ENCODE measurements around the gene TMEM59L. TPM values are rescaled to one million over a fixed set of nuclear protein-coding genes. Genes with fewer than 3 reads are reported as not detected.

The TMEM59L gene
- total RNA-seq, 1 donor from 2014 or later, result 2.1 TPM

DNA sequence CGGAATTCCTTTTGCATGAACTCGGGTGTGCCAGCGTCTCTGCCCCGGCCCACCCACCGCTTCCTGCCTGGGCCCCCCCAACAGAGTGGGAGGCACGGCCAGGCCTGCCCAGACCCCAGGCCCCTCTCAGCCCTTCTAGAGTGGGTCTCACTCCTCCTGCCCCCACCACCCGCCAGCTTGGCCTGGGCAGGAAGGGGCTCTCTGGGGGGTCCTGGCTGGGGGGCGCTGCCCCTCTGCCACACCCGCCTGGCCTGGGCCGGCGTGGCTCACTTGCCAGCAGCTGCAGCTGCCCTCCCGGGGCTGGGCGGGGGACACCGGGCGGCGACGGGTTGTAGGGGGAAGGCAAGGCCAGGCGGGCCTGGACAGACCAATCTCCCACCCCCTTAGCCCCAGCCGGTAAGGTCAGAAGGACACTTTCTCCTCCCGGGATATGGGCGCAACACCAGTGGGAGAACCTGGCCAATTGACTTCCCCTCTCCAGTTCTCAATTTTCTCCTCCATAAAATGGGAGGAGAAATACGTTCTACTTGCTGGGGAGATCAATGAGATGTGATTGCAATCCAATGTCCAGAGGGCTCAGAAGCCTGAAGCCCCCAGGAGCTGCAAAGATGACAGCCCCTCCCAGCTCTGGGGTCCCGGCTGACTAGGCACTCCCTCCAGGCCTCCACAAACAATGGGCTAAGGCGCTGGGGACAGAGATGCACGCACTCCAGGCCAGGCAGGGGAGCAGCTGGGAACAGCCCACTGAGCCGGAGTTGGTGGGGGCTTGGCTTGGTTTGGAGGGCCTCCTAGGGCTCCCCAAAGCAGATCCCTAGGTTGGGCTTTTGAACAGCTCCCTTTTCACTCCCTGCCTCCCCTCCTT, 8.5 kb upstream of the TMEM59L start:
- Histone ChIP-seq H3K27me3 (ENCODE audit: control insufficient read depth in 3 of 3, insufficient read depth in 3 of 3, low read length in 3 of 3) (peaks cover 38 to 54% (median 53%) of the 10 kb centered on the region in 3 donors), H3K27ac (ENCODE audit: low read depth, low read length) (no peak overlapping the region), H3K9ac (ENCODE audit: low read depth in 1 of 3, low read length in 3 of 3) (no peak overlapping the region), H3K4me3 (ENCODE audit: low read length in 3 of 3) (no peak overlapping the region), H3K4me1 (ENCODE audit: control insufficient read depth in 3 of 3, insufficient read depth in 3 of 3, low read length in 3 of 3) (peaks cover 5 to 16% (median 7%) of the 10 kb centered on the region in 3 donors), H3K36me3 (ENCODE audit: control insufficient read depth in 3 of 3, insufficient read depth in 3 of 3, low read length in 3 of 3) (no peaks in the 10 kb centered on the region), H3K9me3 (ENCODE audit: control insufficient read depth in 3 of 3, low read length in 3 of 3) (no peaks in the 10 kb centered on the region)

DNA sequence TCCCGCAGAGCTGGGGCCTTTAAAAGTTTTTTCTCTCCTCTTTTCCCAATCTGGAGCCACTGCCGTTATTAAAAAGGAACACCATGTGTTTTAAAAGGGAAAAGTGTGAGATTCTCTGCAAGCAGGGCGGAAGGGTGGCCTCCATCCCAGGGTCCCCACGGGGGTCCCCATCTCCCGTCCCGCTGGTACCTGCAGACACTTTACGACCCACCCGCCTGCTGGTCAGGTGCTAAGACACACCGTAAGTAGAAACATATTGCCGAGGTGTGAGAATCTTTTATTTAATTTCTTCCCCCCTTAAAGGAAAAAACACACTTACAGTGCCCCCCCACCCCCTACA, 7.9 kb upstream of the TMEM59L start:
- peaks cover 42 to 54% (median 52%) of the 10 kb centered on the region in 3 donors for H3K27me3 ChIP-seq (ENCODE audit: control insufficient read depth in 3 of 3, insufficient read depth in 3 of 3, low read length in 3 of 3)
- no peak overlapping the region for H3K9ac ChIP-seq (ENCODE audit: low read depth in 1 of 3, low read length in 3 of 3)
- no peaks in the 10 kb centered on the region for H3K9me3 ChIP-seq (ENCODE audit: control insufficient read depth in 3 of 3, low read length in 3 of 3)
- peaks cover 5 to 16% (median 7%) of the 10 kb centered on the region in 3 donors for H3K4me1 ChIP-seq (ENCODE audit: control insufficient read depth in 3 of 3, insufficient read depth in 3 of 3, low read length in 3 of 3)
- H3K4me3 ChIP-seq (ENCODE audit: low read length in 3 of 3), result no peak overlapping the region
- H3K36me3 ChIP-seq (ENCODE audit: control insufficient read depth in 3 of 3, insufficient read depth in 3 of 3, low read length in 3 of 3), result no peaks in the 10 kb centered on the region
- no peak overlapping the region for H3K27ac ChIP-seq (ENCODE audit: low read depth, low read length)

DNA sequence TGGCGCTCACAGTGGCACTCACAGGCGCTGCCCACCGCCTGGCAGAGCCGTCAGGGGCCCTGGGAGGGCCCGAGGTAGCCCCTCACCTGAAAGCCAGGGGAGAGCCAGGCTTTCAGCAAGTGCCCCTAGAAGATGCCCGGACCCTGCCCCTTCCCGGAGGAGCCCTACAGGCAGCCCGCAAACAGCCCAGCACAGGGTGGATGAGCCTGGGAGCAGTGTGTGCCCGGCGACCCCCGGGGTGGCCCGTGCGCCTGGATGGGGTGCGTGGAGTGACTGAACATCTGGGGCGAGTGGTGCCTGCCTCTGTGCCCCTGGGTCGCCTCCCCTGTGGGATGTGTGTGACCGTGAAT, 7.5 kb upstream of the TMEM59L start:
- Histone ChIP-seq H3K9ac (ENCODE audit: low read depth in 1 of 3, low read length in 3 of 3) (no peak overlapping the region), H3K9me3 (ENCODE audit: control insufficient read depth in 3 of 3, low read length in 3 of 3) (no peaks in the 10 kb centered on the region), H3K27me3 (ENCODE audit: control insufficient read depth in 3 of 3, insufficient read depth in 3 of 3, low read length in 3 of 3) (peaks cover 46 to 58% (median 56%) of the 10 kb centered on the region in 3 donors), H3K36me3 (ENCODE audit: control insufficient read depth in 3 of 3, insufficient read depth in 3 of 3, low read length in 3 of 3) (no peaks in the 10 kb centered on the region), H3K4me1 (ENCODE audit: control insufficient read depth in 3 of 3, insufficient read depth in 3 of 3, low read length in 3 of 3) (peaks cover 5 to 16% (median 7%) of the 10 kb centered on the region in 3 donors), H3K27ac (ENCODE audit: low read depth, low read length) (no peak overlapping the region), H3K4me3 (ENCODE audit: low read length in 3 of 3) (peak overlapping the region in 2 of 3 donors; percentile 22 to 43)

DNA sequence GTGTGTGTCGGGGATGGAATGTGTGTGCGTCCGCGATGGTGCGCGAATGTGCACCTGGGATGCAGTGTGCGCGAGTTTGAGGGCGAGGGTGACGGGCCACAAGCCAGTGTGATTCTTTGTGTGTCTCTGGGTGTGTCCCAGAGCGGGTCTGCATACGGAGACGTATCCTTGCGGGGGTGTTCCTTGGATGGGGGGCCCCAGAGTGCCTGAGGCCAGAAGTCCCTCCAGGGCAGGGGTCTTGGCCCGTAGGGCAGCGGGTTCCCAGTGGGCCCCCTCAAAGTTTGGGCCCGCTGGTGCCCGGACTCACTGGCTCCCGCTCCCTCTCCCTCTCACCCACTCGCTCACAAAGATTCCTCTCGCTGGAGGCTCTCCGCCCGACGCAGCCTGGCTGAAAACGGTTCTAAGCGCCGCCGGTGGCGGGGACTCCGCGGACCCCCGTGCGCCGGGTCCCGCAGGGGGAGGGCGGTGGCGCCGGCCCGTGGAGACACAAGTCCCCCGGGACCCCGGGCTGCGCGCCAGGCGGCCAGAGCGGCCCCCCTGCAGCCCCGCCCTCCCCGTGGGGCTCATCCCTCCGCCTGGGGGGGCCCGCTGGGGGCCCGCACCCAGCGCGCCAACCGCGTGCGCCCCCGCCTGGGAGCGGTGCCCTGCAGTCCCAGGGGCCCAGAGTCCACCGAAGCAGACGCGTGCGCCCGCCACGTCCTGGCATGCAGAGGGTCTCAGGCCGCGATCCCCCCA, 7.0 kb upstream of the TMEM59L start:
- no peaks in the 10 kb centered on the region for H3K9me3 ChIP-seq (ENCODE audit: control insufficient read depth in 3 of 3, low read length in 3 of 3)
- H3K4me1 ChIP-seq (ENCODE audit: control insufficient read depth in 3 of 3, insufficient read depth in 3 of 3, low read length in 3 of 3), result peaks cover 5 to 19% (median 7%) of the 10 kb centered on the region in 3 donors
- H3K4me3 ChIP-seq (ENCODE audit: low read length in 3 of 3), result peak overlapping the region; percentile 20 to 43 (median 22)
- H3K36me3 ChIP-seq (ENCODE audit: control insufficient read depth in 3 of 3, insufficient read depth in 3 of 3, low read length in 3 of 3), result no peaks in the 10 kb centered on the region
- peak overlapping the region in 1 of 3 donors; percentile 8 for H3K9ac ChIP-seq (ENCODE audit: low read depth in 1 of 3, low read length in 3 of 3)
- peaks cover 50 to 62% (median 60%) of the 10 kb centered on the region in 3 donors for H3K27me3 ChIP-seq (ENCODE audit: control insufficient read depth in 3 of 3, insufficient read depth in 3 of 3, low read length in 3 of 3)
- no peak overlapping the region for H3K27ac ChIP-seq (ENCODE audit: low read depth, low read length)

DNA sequence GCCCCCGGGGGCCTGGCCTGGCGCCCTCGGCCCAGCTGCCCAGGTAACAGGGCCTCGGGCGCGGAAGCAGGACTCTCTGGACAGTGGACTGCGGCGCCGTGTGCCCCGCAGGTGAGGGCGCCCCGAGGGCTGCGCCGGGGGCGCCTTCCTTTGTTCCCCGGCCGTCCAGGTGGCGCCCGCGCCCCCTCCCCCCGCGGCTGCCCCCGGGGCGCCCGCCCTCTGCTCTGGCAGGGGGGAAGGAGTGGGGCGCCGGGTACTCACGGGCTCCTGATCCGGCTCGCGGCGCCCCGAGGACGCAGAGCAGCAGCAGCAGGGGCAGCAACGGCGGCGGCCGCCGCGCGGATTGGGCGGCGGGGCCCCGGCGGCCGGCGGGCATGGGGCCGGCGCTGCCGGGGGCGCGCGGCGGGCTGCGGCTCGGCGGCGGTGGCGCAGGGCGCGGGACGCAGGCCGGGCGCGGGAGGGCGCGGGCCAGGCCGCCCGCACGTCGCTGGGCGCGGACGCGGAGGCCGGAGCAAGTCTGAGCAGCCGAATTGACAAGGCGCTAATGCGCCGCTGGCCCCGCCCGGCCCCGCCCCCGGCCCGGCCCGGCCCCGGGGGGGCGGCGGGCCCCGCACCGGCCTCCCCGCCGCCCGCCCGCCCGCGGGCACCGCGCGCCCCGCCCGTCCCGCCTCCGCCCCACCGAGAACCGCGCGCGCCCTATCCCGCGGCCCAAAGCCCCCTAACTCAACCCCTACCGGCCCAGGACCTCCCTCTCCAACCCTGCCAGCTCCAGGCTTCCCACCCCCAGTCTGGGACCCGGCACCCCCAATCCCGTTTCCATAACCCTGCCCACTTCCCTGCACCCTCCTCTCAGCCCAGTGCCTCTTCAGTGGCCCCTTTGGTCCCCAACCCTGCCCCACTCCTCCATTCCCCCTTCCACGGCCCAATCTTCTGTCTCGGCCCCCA, 6.1 kb upstream of the TMEM59L start, which contains the start of gene CRLF1:
Gene CRLF1 (minus strand): TSS at position 519 of the 945 bp plus-strand sequence. CDS start 143 bp downstream, at position 376.
- H3K9ac ChIP-seq (ENCODE audit: low read depth in 1 of 3, low read length in 3 of 3), result peak within 1 kb of the TSS in 2 of 3 donors; percentile 8 to 23
- peaks cover 55 to 68% (median 65%) of the 10 kb centered on the region in 3 donors for H3K27me3 ChIP-seq (ENCODE audit: control insufficient read depth in 3 of 3, insufficient read depth in 3 of 3, low read length in 3 of 3)
- H3K36me3 ChIP-seq (ENCODE audit: control insufficient read depth in 3 of 3, insufficient read depth in 3 of 3, low read length in 3 of 3), result no peaks in the 10 kb centered on the region
- no peak within 1 kb of the TSS for H3K27ac ChIP-seq (ENCODE audit: low read depth, low read length)
- peaks cover 7 to 22% (median 8%) of the 10 kb centered on the region in 3 donors for H3K4me1 ChIP-seq (ENCODE audit: control insufficient read depth in 3 of 3, insufficient read depth in 3 of 3, low read length in 3 of 3)
- peak within 1 kb of the TSS in 2 of 3 donors; percentile 20 to 35 for H3K4me3 ChIP-seq (ENCODE audit: low read length in 3 of 3)
- H3K9me3 ChIP-seq (ENCODE audit: control insufficient read depth in 3 of 3, low read length in 3 of 3), result no peaks in the 10 kb centered on the region

DNA sequence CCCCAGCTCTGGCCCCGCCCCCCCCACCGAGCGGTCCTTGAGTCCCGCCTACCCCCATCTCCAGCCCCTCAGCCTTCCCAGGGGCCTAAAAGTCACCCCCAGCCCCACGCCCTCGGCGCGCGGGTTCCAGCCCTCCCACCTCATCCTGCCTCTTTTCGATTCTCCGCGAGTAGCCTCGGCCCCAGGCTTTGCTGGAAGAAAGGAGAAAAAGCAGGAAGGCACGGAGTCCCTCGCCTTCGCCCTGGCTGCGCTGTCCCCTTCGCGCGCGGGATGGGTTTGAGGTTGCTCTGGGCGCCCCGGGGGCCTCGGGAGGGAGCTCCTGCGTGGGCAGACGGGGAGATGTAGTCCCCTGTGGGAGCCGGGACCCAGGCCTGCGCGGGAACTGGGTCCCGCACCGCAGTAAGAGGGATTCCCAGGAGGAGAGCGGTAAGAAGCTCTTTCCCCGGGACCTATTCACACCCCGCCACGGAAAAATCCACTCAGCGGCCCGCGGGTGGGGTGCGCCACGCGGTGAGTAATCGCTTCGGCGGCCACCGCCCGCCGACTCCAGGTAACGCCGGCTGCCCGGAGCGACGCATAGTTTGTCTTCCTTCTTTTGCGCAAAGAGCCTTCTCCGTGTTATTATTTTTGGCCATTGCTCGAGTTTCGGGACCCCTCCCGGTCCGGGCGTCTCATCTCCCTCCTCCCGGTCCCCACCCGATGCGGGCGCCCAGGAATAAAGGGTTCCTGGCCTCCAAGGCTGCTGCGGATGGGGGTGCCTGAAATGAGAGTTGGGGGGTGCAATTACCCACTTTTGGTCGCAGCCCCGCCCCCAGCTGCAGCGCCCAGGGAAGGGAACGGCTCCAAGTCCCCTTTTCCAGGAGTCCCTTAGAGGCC, 5.2 kb upstream of the TMEM59L start:
- Histone ChIP-seq H3K27me3 (ENCODE audit: control insufficient read depth in 3 of 3, insufficient read depth in 3 of 3, low read length in 3 of 3) (peaks cover 61 to 76% (median 74%) of the 10 kb centered on the region in 3 donors), H3K36me3 (ENCODE audit: control insufficient read depth in 3 of 3, insufficient read depth in 3 of 3, low read length in 3 of 3) (no peaks in the 10 kb centered on the region), H3K9me3 (ENCODE audit: control insufficient read depth in 3 of 3, low read length in 3 of 3) (no peaks in the 10 kb centered on the region), H3K27ac (ENCODE audit: low read depth, low read length) (no peak overlapping the region), H3K4me1 (ENCODE audit: control insufficient read depth in 3 of 3, insufficient read depth in 3 of 3, low read length in 3 of 3) (peaks cover 15 to 31% (median 16%) of the 10 kb centered on the region in 3 donors), H3K4me3 (ENCODE audit: low read length in 3 of 3) (peak overlapping the region in 1 of 3 donors; percentile 29), H3K9ac (ENCODE audit: low read depth in 1 of 3, low read length in 3 of 3) (peak overlapping the region in 1 of 3 donors; percentile 23)

DNA sequence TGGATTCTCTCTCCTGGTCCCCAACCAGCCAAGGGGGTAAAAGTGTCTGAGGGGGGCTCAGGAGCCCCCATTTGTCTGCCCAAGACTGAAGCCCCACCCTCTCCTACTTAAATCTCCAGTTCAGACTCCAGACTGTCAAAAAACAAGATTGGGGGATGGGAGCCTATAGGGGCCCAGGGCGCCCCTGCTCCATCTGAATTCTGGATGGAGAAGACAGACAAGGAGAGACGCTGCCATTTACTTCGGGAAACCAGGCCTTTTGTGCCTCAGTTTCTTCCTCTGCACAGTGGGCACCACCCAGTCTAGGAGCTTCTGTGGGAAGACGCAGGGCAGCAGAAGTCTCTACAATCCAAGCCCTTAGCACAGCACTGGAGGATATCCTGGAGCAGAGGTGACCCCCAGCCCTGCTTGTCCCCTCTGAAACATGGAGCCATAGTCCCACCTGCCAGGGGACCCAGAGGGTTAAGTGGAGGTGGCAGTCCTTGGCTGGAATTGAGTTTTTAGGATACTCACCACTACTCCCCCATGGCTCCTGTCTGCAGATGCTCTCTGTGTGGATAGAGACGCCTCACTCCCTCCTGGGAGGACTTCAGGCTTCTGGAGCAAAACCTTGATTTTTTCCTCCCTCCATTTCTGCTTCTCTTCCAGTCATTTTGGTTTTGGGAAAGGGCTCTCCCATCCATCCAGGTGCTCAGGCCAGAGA, 4.4 kb upstream of the TMEM59L start:
- Histone ChIP-seq H3K27me3 (ENCODE audit: control insufficient read depth in 3 of 3, insufficient read depth in 3 of 3, low read length in 3 of 3) (peaks cover 62 to 83% (median 81%) of the 10 kb centered on the region in 3 donors), H3K9ac (ENCODE audit: low read depth in 1 of 3, low read length in 3 of 3) (no peak overlapping the region), H3K4me1 (ENCODE audit: control insufficient read depth in 3 of 3, insufficient read depth in 3 of 3, low read length in 3 of 3) (peaks cover 16 to 36% (median 21%) of the 10 kb centered on the region in 3 donors), H3K36me3 (ENCODE audit: control insufficient read depth in 3 of 3, insufficient read depth in 3 of 3, low read length in 3 of 3) (no peaks in the 10 kb centered on the region), H3K27ac (ENCODE audit: low read depth, low read length) (no peak overlapping the region), H3K9me3 (ENCODE audit: control insufficient read depth in 3 of 3, low read length in 3 of 3) (no peaks in the 10 kb centered on the region), H3K4me3 (ENCODE audit: low read length in 3 of 3) (no peak overlapping the region)

DNA sequence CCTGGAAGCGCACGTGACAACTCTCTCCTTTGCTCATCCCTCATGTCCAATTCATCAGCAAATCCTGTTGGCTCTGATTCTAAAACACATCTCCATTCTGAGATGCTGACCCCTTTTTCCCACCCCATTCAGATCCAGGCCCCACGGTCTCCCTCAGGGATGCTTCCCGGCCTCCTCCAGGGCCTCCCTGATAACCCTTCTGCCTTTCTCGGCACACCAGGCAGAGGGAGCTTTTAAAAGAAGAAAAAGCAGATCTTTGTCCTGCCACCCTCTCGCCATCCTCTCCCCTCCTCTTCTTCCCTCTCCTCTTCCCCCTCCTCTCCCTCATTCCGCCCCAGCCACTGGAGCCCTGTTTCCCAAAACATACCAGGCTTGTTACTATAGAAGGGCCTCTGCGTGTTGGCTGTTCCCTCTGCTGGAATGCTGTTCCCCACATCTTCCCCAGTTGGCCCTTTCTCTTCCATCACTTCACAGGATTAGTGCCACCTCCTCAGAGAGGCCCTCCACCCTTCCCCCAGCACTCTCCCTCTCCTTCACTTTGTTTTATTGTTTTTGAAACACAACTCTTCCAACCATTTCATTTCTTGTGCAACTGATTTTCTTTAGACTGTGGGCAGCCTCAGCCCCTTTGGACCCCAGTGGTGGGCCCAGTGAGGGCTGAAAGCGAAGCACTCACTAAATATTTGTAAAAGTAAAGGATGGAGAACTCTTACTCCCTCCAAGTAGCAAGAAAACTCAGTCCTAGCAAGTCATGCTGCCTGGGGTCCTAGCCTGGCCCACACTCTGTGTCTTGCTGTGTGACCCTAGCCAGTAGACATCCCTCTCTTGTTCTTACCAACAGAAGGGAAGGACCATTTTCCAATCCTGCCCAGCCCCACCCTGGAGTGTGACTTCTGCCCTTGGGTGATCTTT, 3.6 kb upstream of the TMEM59L start:
- Histone ChIP-seq H3K4me3 (ENCODE audit: low read length in 3 of 3) (no peak overlapping the region), H3K36me3 (ENCODE audit: control insufficient read depth in 3 of 3, insufficient read depth in 3 of 3, low read length in 3 of 3) (no peaks in the 10 kb centered on the region), H3K27me3 (ENCODE audit: control insufficient read depth in 3 of 3, insufficient read depth in 3 of 3, low read length in 3 of 3) (peaks cover 62 to 84% (median 82%) of the 10 kb centered on the region in 3 donors), H3K4me1 (ENCODE audit: control insufficient read depth in 3 of 3, insufficient read depth in 3 of 3, low read length in 3 of 3) (peaks cover 12 to 36% (median 21%) of the 10 kb centered on the region in 3 donors), H3K9me3 (ENCODE audit: control insufficient read depth in 3 of 3, low read length in 3 of 3) (no peaks in the 10 kb centered on the region), H3K9ac (ENCODE audit: low read depth in 1 of 3, low read length in 3 of 3) (no peak overlapping the region), H3K27ac (ENCODE audit: low read depth, low read length) (no peak overlapping the region)
